ENCODE data around the gene ABCA6. TPM values are rescaled to one million over a fixed set of nuclear protein-coding genes. Genes with fewer than 3 reads are reported as not detected.

Gene ABCA6
- total RNA-seq, 1 experiment from 2014 or later = not detected

Other genes starting within 250 kb of the ABCA6 start
- gene ABCA8, start 186.5 kb downstream of the ABCA6 start, total RNA-seq (2014; rRNA removed; shearing (Covaris generic)) = not detected in 2 replicates
- not detected in 2 replicates for gene ABCA9, start 81.0 kb downstream of the ABCA6 start, total RNA-seq (2014; rRNA removed; shearing (Covaris generic))
- gene ABCA10, start 86.9 kb upstream of the ABCA6 start, total RNA-seq (2014; rRNA removed; shearing (Covaris generic)) = not detected in 2 replicates
- gene ABCA5, start 185.2 kb upstream of the ABCA6 start, total RNA-seq (2014; rRNA removed; shearing (Covaris generic)) = 0.42 and 0.48 TPM in 2 replicates